Measurements from ENCODE around the gene TNPO3. TPM values are rescaled to one million over a fixed set of nuclear protein-coding genes. Genes with fewer than 3 reads are reported as not detected.

Gene TNPO3
- total RNA-seq, 1 donor from 2014 or later, result 96.2 TPM

- no peak for DNase-seq (ENCODE audit: low spot score)
- no peak overlapping the region for H3K4me2 ChIP-seq
- no peaks in the 10 kb centered on the region for H3K36me3 ChIP-seq
These were observed 11.6 kb upstream of the TNPO3 start for GRCh38 chr7:129066290-129067131.

GRCh38 chr7:129055861-129056464 lies 1.1 kb upstream of the TNPO3 start:
- peaks cover 15% of the 10 kb centered on the region for H3F3A ChIP-seq (ENCODE audit: low read depth)
- Mint-ChIP-seq H3K27ac (no peak overlapping the region), H3K4me3 (peak overlapping the region; percentile 97), H3K9me3 (no peaks in the 10 kb centered on the region), H3K4me1 (peaks cover 21% of the 10 kb centered on the region), H3K36me3 (peaks cover 3% of the 10 kb centered on the region), H3K27me3 (ENCODE audit: insufficient read depth, low read depth) (peaks cover 10% of the 10 kb centered on the region)
- no peaks in the 10 kb centered on the region for H3K36me3 ChIP-seq
- H3K9ac ChIP-seq, result peak overlapping the region; percentile 78
- peak overlapping the region; percentile 89 for H3K4me3 ChIP-seq
- H3K4me1 ChIP-seq, result peaks cover 22% of the 10 kb centered on the region
- no peak for DNase-seq (ENCODE audit: low spot score)
- H4K20me1 ChIP-seq (ENCODE audit: low read depth), result peaks cover 22% of the 10 kb centered on the region
- peaks cover 40% of the 10 kb centered on the region for H3K79me2 ChIP-seq (ENCODE audit: low read depth)
- H2AFZ ChIP-seq (replicated peaks), result no peak overlapping the region
- H3K27ac ChIP-seq, result no peak overlapping the region
- H3K4me2 ChIP-seq, result peak overlapping the region; percentile 95
- no peaks in the 10 kb centered on the region for H3K27me3 ChIP-seq
- TF ChIP-seq CTCF (IDR thresholded peaks at IDR 0.05) (no peak), EZH2phosphoT487 (IDR thresholded peaks at IDR 0.05) (no peak), EZH2 (IDR thresholded peaks at IDR 0.05) (no peak)
- no peaks in the 10 kb centered on the region for H3K9me3 ChIP-seq (ENCODE audit: low read depth)

More at GRCh38 chr7:129066290-129067131, 11.6 kb upstream of the TNPO3 start:
- Mint-ChIP-seq H3K27ac (peak overlapping the region; percentile 28), H3K4me3 (no peak overlapping the region), H3K36me3 (no peaks in the 10 kb centered on the region), H3K9me3 (peaks cover 7% of the 10 kb centered on the region), H3K4me1 (peaks cover 6% of the 10 kb centered on the region), H3K27me3 (ENCODE audit: insufficient read depth, low read depth) (peaks cover 8% of the 10 kb centered on the region)
- Histone ChIP-seq H3K9me3 (ENCODE audit: low read depth) (no peaks in the 10 kb centered on the region), H3K4me1 (no peaks in the 10 kb centered on the region), H4K20me1 (ENCODE audit: low read depth) (no peaks in the 10 kb centered on the region), H3K4me3 (no peak overlapping the region), H3F3A (ENCODE audit: low read depth) (no peaks in the 10 kb centered on the region), H3K27ac (no peak overlapping the region), H3K9ac (no peak overlapping the region), H2AFZ (replicated peaks) (peak overlapping the region; percentile 61), H3K27me3 (no peaks in the 10 kb centered on the region), H3K79me2 (ENCODE audit: low read depth) (no peaks in the 10 kb centered on the region)
- TF ChIP-seq EZH2phosphoT487 (IDR thresholded peaks at IDR 0.05) (no peak), EZH2 (IDR thresholded peaks at IDR 0.05) (no peak), CTCF (IDR thresholded peaks at IDR 0.05) (no peak)

- no peak for TF ChIP-seq EZH2phosphoT487 (IDR thresholded peaks at IDR 0.05)
- peak; percentile 12 for TF ChIP-seq EZH2 (IDR thresholded peaks at IDR 0.05)
- DNase-seq (ENCODE audit: low spot score), result no peak
These were observed 444 bp upstream of the TNPO3 start for GRCh38 chr7:129055294-129055816.

More at GRCh38 chr7:129055294-129055816, 444 bp upstream of the TNPO3 start:
- Histone ChIP-seq H3K4me1 (peaks cover 23% of the 10 kb centered on the region), H3K4me3 (peak overlapping the region; percentile 89), H3K9me3 (ENCODE audit: low read depth) (no peaks in the 10 kb centered on the region), H3K27ac (no peak overlapping the region), H3K9ac (peak overlapping the region; percentile 78), H3K27me3 (no peaks in the 10 kb centered on the region), H3K79me2 (ENCODE audit: low read depth) (peaks cover 46% of the 10 kb centered on the region), H3K36me3 (no peaks in the 10 kb centered on the region), H4K20me1 (ENCODE audit: low read depth) (peaks cover 28% of the 10 kb centered on the region), H3K4me2 (peak overlapping the region; percentile 95), H3F3A (ENCODE audit: low read depth) (peaks cover 15% of the 10 kb centered on the region), H2AFZ (replicated peaks) (peak overlapping the region; percentile 93)
- Mint-ChIP-seq H3K4me1 (peaks cover 25% of the 10 kb centered on the region), H3K36me3 (peaks cover 8% of the 10 kb centered on the region), H3K4me3 (peak overlapping the region; percentile 97), H3K9me3 (no peaks in the 10 kb centered on the region), H3K27ac (peak overlapping the region; percentile 100), H3K27me3 (ENCODE audit: insufficient read depth, low read depth) (peaks cover 10% of the 10 kb centered on the region)

Data from neural progenitor cell (in vitro differentiated cells).